Uterus (tissue), 4 donors: ENCODE measurements around the gene GNPTAB. TPM values are rescaled to one million over a fixed set of nuclear protein-coding genes. Genes with fewer than 3 reads are reported as not detected.

Source experiments
- DNase-seq, 2 donors: peaks; one replicate each; pipeline ENCODE4 v3.0.0-alpha.2; 2019 to 2020
- H3K27ac ChIP-seq, 2 donors: fragments of 200-600 bp; sonication (generic); 1 replicate in 1 of 2; 2 replicates in 1 of 2; pipeline ENCODE4 v1.5.1; 2016 to 2018
- H3K27me3 ChIP-seq, 2 donors: fragments of 200-600 bp; sonication (generic); one replicate each; pipeline ENCODE4 v1.5.1; 2018 to 2019; ENCODE audit warnings: control low read depth in 1 of 2
- H3K36me3 ChIP-seq, 2 donors: fragments of 200-600 bp; sonication (generic); one replicate each; pipeline ENCODE4 v1.5.1; 2019; ENCODE audit warnings: control low read depth in 1 of 2
- H3K4me1 ChIP-seq, 2 donors: fragments of 200-600 bp; sonication (generic); one replicate each; pipeline ENCODE4 v1.5.1; 2018 to 2019; ENCODE audit warnings: control low read depth in 1 of 2
- H3K4me3 ChIP-seq, 2 donors: fragments of 200-600 bp; sonication (generic); 1 replicate in 1 of 2; 2 replicates in 1 of 2; pipeline ENCODE4 v1.5.1; 2018 to 2019; ENCODE audit warnings: mild to moderate bottlenecking in 1 of 2
- H3K9me3 ChIP-seq, 2 donors: fragments of 200-600 bp; sonication (generic); one replicate each; pipeline ENCODE4 v1.5.1; 2019; ENCODE audit warnings: control low read depth in 1 of 2
- POLR2A ChIP-seq, 2 donors: fragments of 450-650 bp; IDR thresholded peaks; one replicate each; pipeline ENCODE4 v1.6.1; 2016; ENCODE audit warnings: antibody characterized with exemption in 2 of 2, mild to moderate bottlenecking in 1 of 2, moderate library complexity in 1 of 2
- intact Hi-C: fragments of 100-400 bp; cut with DNase I; formaldehyde crosslinking; loops from one replicate; pipeline ENCODE4 v1.15.1; 2023; ENCODE audit warnings: low total_unique reads
- total RNA-seq, 4 donors: library from RNA; depleted of rRNA in 3 of 4; stranded (reverse); fragments of >200 nt in 3 of 4; gene quantifications; one replicate each; pipeline versions ENCODE4 v1.1.0 to v1.2.4, GENCODE V29; 2014 to 2023
- TF ChIP-seq, protein P1 (sequence below), 4 experiments: fragments of 200-600 bp in 2 of 4; fragments of 450-650 bp in 2 of 4; sonication (generic) in 2 of 4; IDR thresholded peaks; one replicate each; pipeline ENCODE4 v1.5.1; 2016 to 2019; ENCODE audit warnings: antibody characterized with exemption in 4 of 4, mild to moderate bottlenecking in 2 of 4, moderate library complexity in 1 of 4
- donor health status: DM: yes; HTN: yes; CAD: no.

GNPTAB gene
- total RNA-seq, 4 donors from 2014 or later, result 3.8 to 38.7 (median 26.1) TPM

DNA sequence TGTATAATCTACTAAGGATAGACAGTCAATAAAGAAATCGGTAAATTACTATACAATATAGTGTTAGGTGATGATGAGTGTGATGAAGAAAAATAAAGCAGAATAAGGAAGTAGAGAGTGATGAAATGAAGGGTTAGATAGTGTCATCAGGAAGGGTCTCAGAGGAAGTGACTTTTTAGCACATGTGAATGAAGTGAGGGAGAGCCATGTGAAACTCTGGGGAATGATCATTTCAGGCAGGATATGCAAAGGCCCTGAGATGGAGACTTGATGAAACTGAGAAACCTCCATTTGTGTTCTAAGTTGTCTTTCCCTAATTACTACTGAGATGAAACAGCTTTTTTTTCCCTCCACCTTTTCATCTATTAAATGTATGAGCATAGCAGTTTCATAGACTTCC is 19.4 kb upstream of the GNPTAB start:
- no peak overlapping the region for H3K4me3 ChIP-seq
- no peaks in the 10 kb centered on the region for H3K9me3 ChIP-seq
- H3K27ac ChIP-seq, result no peak overlapping the region
- intact Hi-C loops, result no loop called here
- TF ChIP-seq, protein P1, sequence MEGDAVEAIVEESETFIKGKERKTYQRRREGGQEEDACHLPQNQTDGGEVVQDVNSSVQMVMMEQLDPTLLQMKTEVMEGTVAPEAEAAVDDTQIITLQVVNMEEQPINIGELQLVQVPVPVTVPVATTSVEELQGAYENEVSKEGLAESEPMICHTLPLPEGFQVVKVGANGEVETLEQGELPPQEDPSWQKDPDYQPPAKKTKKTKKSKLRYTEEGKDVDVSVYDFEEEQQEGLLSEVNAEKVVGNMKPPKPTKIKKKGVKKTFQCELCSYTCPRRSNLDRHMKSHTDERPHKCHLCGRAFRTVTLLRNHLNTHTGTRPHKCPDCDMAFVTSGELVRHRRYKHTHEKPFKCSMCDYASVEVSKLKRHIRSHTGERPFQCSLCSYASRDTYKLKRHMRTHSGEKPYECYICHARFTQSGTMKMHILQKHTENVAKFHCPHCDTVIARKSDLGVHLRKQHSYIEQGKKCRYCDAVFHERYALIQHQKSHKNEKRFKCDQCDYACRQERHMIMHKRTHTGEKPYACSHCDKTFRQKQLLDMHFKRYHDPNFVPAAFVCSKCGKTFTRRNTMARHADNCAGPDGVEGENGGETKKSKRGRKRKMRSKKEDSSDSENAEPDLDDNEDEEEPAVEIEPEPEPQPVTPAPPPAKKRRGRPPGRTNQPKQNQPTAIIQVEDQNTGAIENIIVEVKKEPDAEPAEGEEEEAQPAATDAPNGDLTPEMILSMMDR (IDR thresholded peaks at IDR 0.05), result no peak
- no peak for TF ChIP-seq POLR2A (IDR thresholded peaks at IDR 0.05)
- H3K4me1 ChIP-seq, result no peaks in the 10 kb centered on the region
- no peak for DNase-seq
- no peaks in the 10 kb centered on the region for H3K27me3 ChIP-seq
- H3K36me3 ChIP-seq, result no peaks in the 10 kb centered on the region

DNA sequence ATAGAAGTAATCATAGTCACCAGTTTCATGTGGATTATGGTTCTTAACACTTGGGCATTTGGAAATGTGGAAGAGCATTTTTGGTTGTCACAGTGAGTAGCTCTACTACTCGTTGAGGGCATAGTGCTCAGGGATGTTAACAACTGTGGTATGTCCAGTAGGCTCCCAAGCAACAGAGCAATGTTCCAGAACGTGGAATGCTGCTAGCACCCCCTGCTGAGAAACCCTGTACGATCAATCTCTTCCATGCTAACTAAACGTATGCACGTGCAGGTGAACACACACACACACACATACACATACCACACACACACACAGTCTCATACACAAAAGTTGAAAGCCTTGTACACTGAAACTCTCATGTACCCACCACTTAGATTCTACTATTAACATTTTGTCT is 16.6 kb upstream of the GNPTAB start:
- H3K9me3 ChIP-seq, result no peaks in the 10 kb centered on the region
- H3K27ac ChIP-seq, result no peak overlapping the region
- H3K36me3 ChIP-seq, result no peaks in the 10 kb centered on the region
- no peak overlapping the region for H3K4me3 ChIP-seq
- TF ChIP-seq POLR2A (IDR thresholded peaks at IDR 0.05), result no peak
- TF ChIP-seq, protein P1 (IDR thresholded peaks at IDR 0.05), result no peak
- H3K27me3 ChIP-seq, result no peaks in the 10 kb centered on the region
- no peaks in the 10 kb centered on the region for H3K4me1 ChIP-seq
- DNase-seq, result no peak
- intact Hi-C loops, result no loop called here

DNA sequence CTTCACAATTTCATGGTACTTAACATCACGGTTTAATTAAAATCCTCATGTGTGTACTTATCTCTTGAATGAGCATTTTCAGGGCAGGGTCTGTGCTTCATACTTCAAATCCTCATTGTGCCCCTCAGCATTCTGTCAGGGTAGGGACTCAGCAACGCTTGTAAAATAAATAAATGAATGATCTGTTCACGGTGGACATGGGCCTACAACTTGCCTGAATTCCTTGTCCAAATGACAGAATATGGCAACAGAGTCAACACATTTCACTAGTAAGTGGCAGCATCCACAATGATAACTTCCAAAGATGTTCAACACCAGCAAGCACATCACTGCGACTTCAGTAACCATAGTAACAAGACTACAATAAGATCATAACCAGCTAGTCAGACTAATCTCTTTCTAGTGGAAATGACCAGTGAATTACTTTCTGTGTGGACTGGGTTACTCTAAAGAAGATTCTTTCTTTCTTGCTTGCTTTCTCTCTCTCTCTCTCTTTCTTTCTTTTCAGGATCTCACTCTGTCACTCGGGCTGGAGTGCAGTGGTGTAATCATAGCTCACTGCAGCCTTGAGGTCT is 14.5 kb upstream of the GNPTAB start:
- Histone ChIP-seq H3K27me3 (no peaks in the 10 kb centered on the region), H3K27ac (no peak overlapping the region), H3K9me3 (no peaks in the 10 kb centered on the region), H3K36me3 (no peaks in the 10 kb centered on the region), H3K4me3 (no peak overlapping the region), H3K4me1 (no peaks in the 10 kb centered on the region)
- DNase-seq, result no peak
- no peak for TF ChIP-seq POLR2A (IDR thresholded peaks at IDR 0.05)
- TF ChIP-seq, protein P1 (IDR thresholded peaks at IDR 0.05), result no peak
- intact Hi-C loops, result no loop called here

DNA sequence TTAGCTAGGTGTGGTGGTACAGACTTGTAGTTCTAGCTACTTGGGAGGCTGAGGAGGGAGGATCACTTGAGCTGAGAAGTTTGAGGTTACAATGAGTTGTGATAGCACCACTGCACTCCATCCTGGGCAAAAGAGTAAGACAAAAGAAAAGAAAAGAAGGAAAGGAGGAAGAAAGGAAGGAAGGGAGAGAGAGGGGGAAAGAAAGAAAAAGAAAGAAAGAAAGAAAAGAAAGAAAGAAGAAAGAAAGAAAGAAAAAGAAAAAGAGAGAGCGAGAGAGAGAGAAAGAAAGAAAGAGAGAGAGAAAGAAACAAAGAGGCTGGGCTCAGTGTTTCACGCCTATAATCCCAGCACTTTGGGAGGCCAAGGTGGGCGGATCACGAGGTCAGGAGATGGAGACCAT is 10.3 kb upstream of the GNPTAB start:
- H3K27ac ChIP-seq, result no peak overlapping the region
- no peak for DNase-seq
- intact Hi-C loops, result no loop called here

More for the DNA sequence above, 10.3 kb upstream of the GNPTAB start:
- TF ChIP-seq POLR2A (IDR thresholded peaks at IDR 0.05), result no peak
- TF ChIP-seq, protein P1 (IDR thresholded peaks at IDR 0.05), result no peak
- no peaks in the 10 kb centered on the region for H3K9me3 ChIP-seq
- H3K4me1 ChIP-seq, result no peaks in the 10 kb centered on the region
- H3K36me3 ChIP-seq, result no peaks in the 10 kb centered on the region
- H3K4me3 ChIP-seq, result no peak overlapping the region
- H3K27me3 ChIP-seq, result no peaks in the 10 kb centered on the region
